Nephron (organoid): ENCODE measurements around the gene MAP2K1.
A peak's percentile ranks its signal among the peaks of the same experiment; 100 is the strongest.

Experiments
- H3K27ac Mint-ChIP-seq, 3 experiments: 2 replicates each; pipeline ENCODE4 v1.8.0; 2020; ENCODE audit warnings: mixed read lengths in 3 of 3, mild to moderate bottlenecking in 2 of 3, moderate library complexity in 1 of 3
- H3K27me3 Mint-ChIP-seq: 2 replicates; pipeline ENCODE4 v1.8.0; 2021; ENCODE audit warnings: low read depth, mild to moderate bottlenecking, moderate library complexity, mixed read lengths
- H3K36me3 Mint-ChIP-seq: 2 replicates; pipeline ENCODE4 v1.8.0; 2020; ENCODE audit warnings: low read depth, mixed read lengths
- H3K4me1 Mint-ChIP-seq: 2 replicates; pipeline ENCODE4 v1.8.0; 2020; ENCODE audit warnings: mixed read lengths
- H3K4me3 Mint-ChIP-seq, 3 experiments: 2 replicates each; pipeline ENCODE4 v1.8.0; 2020; ENCODE audit warnings: mild to moderate bottlenecking in 3 of 3, mixed read lengths in 3 of 3, moderate library complexity in 2 of 3
- H3K9me3 Mint-ChIP-seq: 2 replicates; pipeline ENCODE4 v1.8.0; 2020; ENCODE audit warnings: mixed read lengths
- TF ChIP-seq, protein P1 (sequence below), 3 experiments: fragments of 200-600 bp; sonication (generic); IDR thresholded peaks; one replicate each; pipeline ENCODE4 v1.5.0; 2021; ENCODE audit warnings: antibody characterized with exemption in 3 of 3; ENCODE audit not compliant: unreplicated experiment in 3 of 3

Gene MAP2K1

DNA sequence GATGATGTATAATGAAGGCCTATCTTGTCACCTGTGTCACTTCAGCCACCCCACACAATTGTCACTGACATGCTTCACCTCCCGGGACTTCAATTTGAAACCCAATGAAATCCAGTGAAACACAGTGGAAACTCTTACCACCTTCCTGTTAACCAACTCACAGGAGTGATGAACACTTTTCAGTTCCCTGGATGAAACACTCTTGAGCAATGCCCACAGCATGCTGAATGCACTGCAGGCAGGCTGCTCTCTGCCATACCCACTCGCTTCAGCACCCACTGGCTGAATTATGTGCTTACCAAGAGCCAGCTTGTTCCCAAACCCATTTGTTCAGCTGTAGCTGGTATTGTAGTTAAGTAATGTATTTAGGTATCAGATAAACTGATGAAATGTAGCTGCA lies 47.0 kb downstream of the MAP2K1 start:
- Mint-ChIP-seq H3K9me3 (no peaks in the 10 kb centered on the region), H3K27me3 (no peaks in the 10 kb centered on the region), H3K27ac (no peak overlapping the region), H3K36me3 (peaks cover 33% of the 10 kb centered on the region), H3K4me3 (no peak overlapping the region), H3K4me1 (peaks cover 33% of the 10 kb centered on the region)
- TF ChIP-seq, protein P1, sequence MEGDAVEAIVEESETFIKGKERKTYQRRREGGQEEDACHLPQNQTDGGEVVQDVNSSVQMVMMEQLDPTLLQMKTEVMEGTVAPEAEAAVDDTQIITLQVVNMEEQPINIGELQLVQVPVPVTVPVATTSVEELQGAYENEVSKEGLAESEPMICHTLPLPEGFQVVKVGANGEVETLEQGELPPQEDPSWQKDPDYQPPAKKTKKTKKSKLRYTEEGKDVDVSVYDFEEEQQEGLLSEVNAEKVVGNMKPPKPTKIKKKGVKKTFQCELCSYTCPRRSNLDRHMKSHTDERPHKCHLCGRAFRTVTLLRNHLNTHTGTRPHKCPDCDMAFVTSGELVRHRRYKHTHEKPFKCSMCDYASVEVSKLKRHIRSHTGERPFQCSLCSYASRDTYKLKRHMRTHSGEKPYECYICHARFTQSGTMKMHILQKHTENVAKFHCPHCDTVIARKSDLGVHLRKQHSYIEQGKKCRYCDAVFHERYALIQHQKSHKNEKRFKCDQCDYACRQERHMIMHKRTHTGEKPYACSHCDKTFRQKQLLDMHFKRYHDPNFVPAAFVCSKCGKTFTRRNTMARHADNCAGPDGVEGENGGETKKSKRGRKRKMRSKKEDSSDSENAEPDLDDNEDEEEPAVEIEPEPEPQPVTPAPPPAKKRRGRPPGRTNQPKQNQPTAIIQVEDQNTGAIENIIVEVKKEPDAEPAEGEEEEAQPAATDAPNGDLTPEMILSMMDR (IDR thresholded peaks at IDR 0.05; ENCODE audit: unreplicated experiment in 3 of 3) = no peak

GRCh38 chr15:66440501-66440900 lies 53.8 kb downstream of the MAP2K1 start:
- TF ChIP-seq, protein P1 (IDR thresholded peaks at IDR 0.05; ENCODE audit: unreplicated experiment in 3 of 3) = no peak
- no peaks in the 10 kb centered on the region for H3K27me3 Mint-ChIP-seq
- peaks cover 67% of the 10 kb centered on the region for H3K36me3 Mint-ChIP-seq
- no peak overlapping the region for H3K4me3 Mint-ChIP-seq
- H3K27ac Mint-ChIP-seq = no peak overlapping the region
- H3K9me3 Mint-ChIP-seq = no peaks in the 10 kb centered on the region
- H3K4me1 Mint-ChIP-seq = no peaks in the 10 kb centered on the region

- H3K4me3 Mint-ChIP-seq = no peak overlapping the region
- no peaks in the 10 kb centered on the region for H3K27me3 Mint-ChIP-seq
- H3K27ac Mint-ChIP-seq = peak overlapping the region in 1 of 3 experiments; percentile 39
- peaks cover 28% of the 10 kb centered on the region for H3K36me3 Mint-ChIP-seq
- TF ChIP-seq, protein P1 (IDR thresholded peaks at IDR 0.05; ENCODE audit: unreplicated experiment in 3 of 3) = no peak
- H3K9me3 Mint-ChIP-seq = peaks cover 3% of the 10 kb centered on the region
- peaks cover 13% of the 10 kb centered on the region for H3K4me1 Mint-ChIP-seq
Measured at GRCh38 chr15:66452420-66452819, 65.7 kb downstream of the MAP2K1 start.

- TF ChIP-seq, protein P1 (IDR thresholded peaks at IDR 0.05; ENCODE audit: unreplicated experiment in 3 of 3) = no peak
- Mint-ChIP-seq H3K36me3 (peaks cover 22% of the 10 kb centered on the region), H3K9me3 (peaks cover 2% of the 10 kb centered on the region), H3K4me3 (no peak overlapping the region), H3K27me3 (no peaks in the 10 kb centered on the region), H3K27ac (peak overlapping the region in 1 of 3 experiments; percentile 42), H3K4me1 (peaks cover 13% of the 10 kb centered on the region)
Measured at GRCh38 chr15:66452971-66453580, 66.4 kb downstream of the MAP2K1 start.

DNA sequence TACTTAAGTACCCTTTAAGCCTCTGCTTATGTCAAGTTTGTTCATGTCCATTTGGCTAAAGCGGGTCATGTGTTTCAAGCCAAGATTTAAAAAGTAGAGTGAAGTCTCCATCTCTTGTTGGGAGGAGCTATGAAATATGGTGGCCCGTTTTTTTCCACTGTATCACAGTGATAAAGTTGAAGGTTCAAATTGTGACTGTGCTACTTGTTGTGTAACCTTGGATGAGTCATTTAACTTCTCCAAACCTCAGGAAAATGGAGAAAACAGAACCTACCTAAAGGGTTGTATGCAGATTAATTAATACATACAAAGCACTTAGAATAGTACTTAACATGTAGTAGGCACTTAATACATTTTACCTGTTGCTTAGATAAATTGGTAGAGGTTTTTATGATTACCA lies 67.4 kb downstream of the MAP2K1 start:
- H3K27ac Mint-ChIP-seq = no peak overlapping the region
- H3K9me3 Mint-ChIP-seq = no peaks in the 10 kb centered on the region
- H3K36me3 Mint-ChIP-seq = peaks cover 17% of the 10 kb centered on the region
- no peaks in the 10 kb centered on the region for H3K27me3 Mint-ChIP-seq
- H3K4me3 Mint-ChIP-seq = no peak overlapping the region
- peaks cover 13% of the 10 kb centered on the region for H3K4me1 Mint-ChIP-seq
- TF ChIP-seq, protein P1 (IDR thresholded peaks at IDR 0.05; ENCODE audit: unreplicated experiment in 3 of 3) = no peak

DNA sequence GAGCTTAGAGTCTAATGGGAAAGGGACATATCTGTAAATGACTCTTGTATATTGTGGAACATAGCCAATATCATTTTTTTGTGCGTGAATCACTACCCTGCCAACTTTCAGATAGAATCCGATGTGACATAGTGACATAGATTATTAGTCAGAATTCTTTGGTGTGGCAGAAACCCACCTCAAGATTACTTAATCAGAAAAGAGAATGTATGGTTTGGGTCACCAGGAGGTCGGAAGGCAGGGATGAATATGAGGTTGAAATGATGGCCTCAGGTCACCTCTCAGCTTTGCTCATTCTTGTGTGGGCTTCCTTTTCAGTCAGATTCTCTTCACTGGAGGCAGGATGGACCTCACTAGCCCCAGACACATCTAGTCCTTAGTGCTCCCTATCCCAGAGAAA lies 69.5 kb downstream of the MAP2K1 start:
- Mint-ChIP-seq H3K4me3 (no peak overlapping the region), H3K27me3 (no peaks in the 10 kb centered on the region), H3K27ac (no peak overlapping the region), H3K4me1 (peaks cover 13% of the 10 kb centered on the region), H3K36me3 (peaks cover 10% of the 10 kb centered on the region), H3K9me3 (no peaks in the 10 kb centered on the region)
- TF ChIP-seq, protein P1 (IDR thresholded peaks at IDR 0.05; ENCODE audit: unreplicated experiment in 3 of 3) = no peak
